ENCODE measurements around the gene PLCG1.

GRCh38 chr20:41119614-41120561, 17.5 kb upstream of the PLCG1 start:
- TF ChIP-seq RAD21 (conservative IDR thresholded peaks at IDR 0.05) = no peak
- no peak for TF ChIP-seq CTCF (IDR thresholded peaks at IDR 0.05; ENCODE audit: poor library complexity, severe bottlenecking)
- TF ChIP-seq TAF1 (IDR thresholded peaks at IDR 0.05; ENCODE audit: low read depth) = no peak
- no peak for TF ChIP-seq REST (IDR thresholded peaks at IDR 0.05; ENCODE audit: borderline replicate concordance)
- TF ChIP-seq EP300 (conservative IDR thresholded peaks at IDR 0.05; ENCODE audit: poor library complexity, severe bottlenecking) = no peak
- TF ChIP-seq POLR2AphosphoS5 (IDR thresholded peaks at IDR 0.05) = no peak
- TF ChIP-seq EZH2 (IDR thresholded peaks at IDR 0.05; ENCODE audit: borderline replicate concordance, insufficient read depth, low read length, poor library complexity, severe bottlenecking) = no peak
- TF ChIP-seq SMC3 (conservative IDR thresholded peaks at IDR 0.05; ENCODE audit: poor library complexity) = no peak

Data from neural cell (in vitro differentiated cells).